Panc1 (cell line): ENCODE results near the gene SYP. TPM values are rescaled to one million over a fixed set of nuclear protein-coding genes. Genes with fewer than 3 reads are reported as not detected.

ENCODE experiments used
- ATAC-seq: fragments of 200-7000 bp; cut with Tn5 transposase; 2 replicates; pipeline ENCODE4 v1.9.1; 2020; ENCODE audit warnings: mild to moderate bottlenecking, moderate library complexity
- BruUV-seq: library from RNA; stranded (reverse); fragments of 400-500 nt; replicated peaks from 2 replicates; lab custom pipeline; 2021; lab: Mats Ljungman, UMichigan
- CTCF ChIA-PET: fragments of 300-600 bp; sonication (Branson Sonifier 250); formaldehyde crosslinking; loops from one replicate; lab custom pipeline; 2022; ENCODE audit warnings: antibody characterized with exemption; lab: Charles Lee
- POLR2A ChIA-PET: fragments of 300-600 bp; sonication (Branson Sonifier 250); formaldehyde crosslinking; loops from one replicate; lab custom pipeline; 2022; ENCODE audit warnings: antibody characterized with exemption; lab: Charles Lee
- DNase-seq: peaks from one replicate; pipeline ENCODE4 v3.0.0-alpha.2; 2010; ENCODE audit warnings: low read depth, low spot score
- H3K27ac ChIP-seq: 2 replicates; pipeline ENCODE4 v1.5.1; 2011; ENCODE audit warnings: mild to moderate bottlenecking, low read length, inconsistent platforms
- H3K27me3 ChIP-seq: fragments of 200-500 bp; sonication (Bioruptor generic); 2 replicates; pipeline ENCODE4 v1.6.0; 2014; ENCODE audit warnings: low read length, inconsistent platforms; ENCODE audit not compliant: control insufficient read depth, insufficient read depth
- H3K36me3 ChIP-seq: fragments of 200-500 bp; sonication (Bioruptor generic); 2 replicates; pipeline ENCODE4 v1.5.1; 2014; ENCODE audit warnings: inconsistent platforms, mild to moderate bottlenecking, low read length, moderate library complexity; ENCODE audit not compliant: control insufficient read depth, insufficient read depth
- H3K4me1 ChIP-seq: 2 replicates; pipeline ENCODE4 v1.5.1; 2011; ENCODE audit warnings: inconsistent platforms, mild to moderate bottlenecking, low read length, moderate library complexity; ENCODE audit not compliant: control insufficient read depth, insufficient read depth
- H3K4me3 ChIP-seq, 2 experiments: 2 replicates each; pipeline ENCODE4 v1.5.1; 2011 to 2012; ENCODE audit warnings: low read depth in 2 of 2, low read length in 2 of 2, mild to moderate bottlenecking in 2 of 2, inconsistent platforms in 1 of 2, moderate library complexity in 1 of 2
- H3K9me3 ChIP-seq: fragments of 200-500 bp; sonication (Bioruptor generic); 2 replicates; pipeline ENCODE4 v1.5.1; 2014; ENCODE audit warnings: low read depth, mild to moderate bottlenecking, inconsistent platforms, low read length, moderate library complexity; ENCODE audit not compliant: control insufficient read depth, insufficient read depth
- POLR2AphosphoS5 ChIP-seq: IDR thresholded peaks from 2 replicates; pipeline ENCODE4 v1.6.1; 2012; ENCODE audit warnings: mild to moderate bottlenecking, low read depth, low read length, moderate library complexity
- SIN3A ChIP-seq: IDR thresholded peaks from 2 replicates; pipeline ENCODE4 v1.6.1; 2012; ENCODE audit warnings: low read depth, mild to moderate bottlenecking, low read length, moderate library complexity, borderline replicate concordance; ENCODE audit not compliant: insufficient read depth
- TCF7L2 ChIP-seq: IDR thresholded peaks from 2 replicates; pipeline ENCODE4 v1.6.1; 2011; ENCODE audit warnings: mild to moderate bottlenecking, low read depth, low read length, inconsistent platforms
- in situ Hi-C: cut with HindIII; loops from 2 replicates; pipeline ENCODE4 v1.10.0; 2016; ENCODE audit warnings: low sequenced_read_pairs, low pct_unique_long_range_greater_than_20kb
- intact Hi-C: fragments of 100-400 bp; cut with micrococcal nuclease; formaldehyde crosslinking; loops from one replicate; pipeline ENCODE4 v1.10.0; 2022; ENCODE audit not compliant: unreplicated experiment
- total RNA-seq: library from RNA; stranded (reverse); gene quantifications from one replicate; pipeline ENCODE4 v1.2.1, GENCODE V29; 2021; ENCODE audit not compliant: unreplicated experiment
- TF ChIP-seq, protein P1 (sequence below): fragments of 450-650 bp; IDR thresholded peaks from 2 replicates; pipeline ENCODE4 v1.5.1; 2017; ENCODE audit warnings: mild to moderate bottlenecking
- TF ChIP-seq, protein P2 (sequence below), 2 experiments: IDR thresholded peaks; 2 replicates each; pipeline ENCODE4 v1.6.1; 2011 to 2012; ENCODE audit warnings: low read depth in 2 of 2, control low read depth in 1 of 2, low read length in 1 of 2, mild to moderate bottlenecking in 1 of 2, moderate library complexity in 1 of 2; ENCODE audit not compliant: insufficient read depth in 1 of 2

The SYP gene
- total RNA-seq, 1 experiment from 2014 or later, result 12.4 TPM

DNA sequence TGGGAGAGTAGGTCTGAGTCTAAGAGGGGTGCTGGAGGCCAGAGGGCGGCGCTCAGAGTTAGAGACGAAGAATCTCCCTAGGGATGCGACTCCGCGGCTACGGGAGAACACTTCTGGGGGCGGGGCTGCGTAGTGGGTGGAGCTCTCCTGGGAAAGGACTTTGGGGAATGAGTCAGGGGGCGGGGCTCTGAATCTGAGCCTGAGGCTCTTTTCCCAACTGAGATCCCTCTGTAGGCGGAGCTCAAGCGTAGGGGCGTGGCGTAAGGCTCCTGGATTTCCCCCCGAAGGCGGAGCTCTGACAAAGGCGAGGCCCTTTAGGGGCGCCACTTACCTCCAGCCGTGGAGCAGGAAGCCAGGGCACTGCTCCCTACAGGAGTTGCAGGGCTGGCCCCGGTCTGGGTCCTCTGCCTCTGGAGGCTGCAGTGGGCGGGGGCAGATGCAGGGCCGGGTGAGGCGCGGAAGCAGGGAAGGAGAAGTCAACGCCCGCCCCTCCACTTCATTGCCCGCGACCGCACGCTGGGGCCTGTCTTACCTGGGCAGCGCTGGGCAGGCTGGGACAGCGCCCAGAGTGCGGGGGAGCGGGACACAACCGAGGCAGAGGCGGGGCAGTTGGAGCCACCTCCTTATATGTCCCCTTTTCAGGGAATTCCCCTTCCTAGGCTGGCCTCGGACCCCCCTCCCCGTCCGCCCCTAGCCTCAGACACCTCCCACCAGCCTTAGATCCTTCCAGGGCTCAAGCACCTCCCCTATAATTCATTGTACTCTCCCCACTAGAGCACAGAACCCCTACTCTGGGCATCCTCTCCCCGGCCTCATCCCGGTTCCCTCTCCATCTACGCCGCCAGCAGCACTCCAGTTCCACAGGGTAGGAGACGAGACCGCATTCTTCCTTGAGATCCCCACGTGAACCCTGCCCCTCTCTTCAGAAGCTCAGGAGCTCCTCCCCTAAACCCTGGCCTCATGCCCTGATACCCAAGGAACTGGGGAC, 15.4 kb downstream of the SYP start:
- Histone ChIP-seq H3K9me3 (no peaks in the 10 kb centered on the region), H3K4me1 (peaks cover 19% of the 10 kb centered on the region), H3K36me3 (no peaks in the 10 kb centered on the region), H3K27me3 (no peaks in the 10 kb centered on the region), H3K4me3 (peak overlapping the region; percentile 79 to 91), H3K27ac (peak overlapping the region; percentile 94)
- TF ChIP-seq, protein P1, sequence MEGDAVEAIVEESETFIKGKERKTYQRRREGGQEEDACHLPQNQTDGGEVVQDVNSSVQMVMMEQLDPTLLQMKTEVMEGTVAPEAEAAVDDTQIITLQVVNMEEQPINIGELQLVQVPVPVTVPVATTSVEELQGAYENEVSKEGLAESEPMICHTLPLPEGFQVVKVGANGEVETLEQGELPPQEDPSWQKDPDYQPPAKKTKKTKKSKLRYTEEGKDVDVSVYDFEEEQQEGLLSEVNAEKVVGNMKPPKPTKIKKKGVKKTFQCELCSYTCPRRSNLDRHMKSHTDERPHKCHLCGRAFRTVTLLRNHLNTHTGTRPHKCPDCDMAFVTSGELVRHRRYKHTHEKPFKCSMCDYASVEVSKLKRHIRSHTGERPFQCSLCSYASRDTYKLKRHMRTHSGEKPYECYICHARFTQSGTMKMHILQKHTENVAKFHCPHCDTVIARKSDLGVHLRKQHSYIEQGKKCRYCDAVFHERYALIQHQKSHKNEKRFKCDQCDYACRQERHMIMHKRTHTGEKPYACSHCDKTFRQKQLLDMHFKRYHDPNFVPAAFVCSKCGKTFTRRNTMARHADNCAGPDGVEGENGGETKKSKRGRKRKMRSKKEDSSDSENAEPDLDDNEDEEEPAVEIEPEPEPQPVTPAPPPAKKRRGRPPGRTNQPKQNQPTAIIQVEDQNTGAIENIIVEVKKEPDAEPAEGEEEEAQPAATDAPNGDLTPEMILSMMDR, result peak; percentile 28
- TF ChIP-seq POLR2AphosphoS5 (peak; percentile 75; the same call in 1 of the 2 replicates), TCF7L2 (no peak), SIN3A (no peak)
- TF ChIP-seq, protein P2, sequence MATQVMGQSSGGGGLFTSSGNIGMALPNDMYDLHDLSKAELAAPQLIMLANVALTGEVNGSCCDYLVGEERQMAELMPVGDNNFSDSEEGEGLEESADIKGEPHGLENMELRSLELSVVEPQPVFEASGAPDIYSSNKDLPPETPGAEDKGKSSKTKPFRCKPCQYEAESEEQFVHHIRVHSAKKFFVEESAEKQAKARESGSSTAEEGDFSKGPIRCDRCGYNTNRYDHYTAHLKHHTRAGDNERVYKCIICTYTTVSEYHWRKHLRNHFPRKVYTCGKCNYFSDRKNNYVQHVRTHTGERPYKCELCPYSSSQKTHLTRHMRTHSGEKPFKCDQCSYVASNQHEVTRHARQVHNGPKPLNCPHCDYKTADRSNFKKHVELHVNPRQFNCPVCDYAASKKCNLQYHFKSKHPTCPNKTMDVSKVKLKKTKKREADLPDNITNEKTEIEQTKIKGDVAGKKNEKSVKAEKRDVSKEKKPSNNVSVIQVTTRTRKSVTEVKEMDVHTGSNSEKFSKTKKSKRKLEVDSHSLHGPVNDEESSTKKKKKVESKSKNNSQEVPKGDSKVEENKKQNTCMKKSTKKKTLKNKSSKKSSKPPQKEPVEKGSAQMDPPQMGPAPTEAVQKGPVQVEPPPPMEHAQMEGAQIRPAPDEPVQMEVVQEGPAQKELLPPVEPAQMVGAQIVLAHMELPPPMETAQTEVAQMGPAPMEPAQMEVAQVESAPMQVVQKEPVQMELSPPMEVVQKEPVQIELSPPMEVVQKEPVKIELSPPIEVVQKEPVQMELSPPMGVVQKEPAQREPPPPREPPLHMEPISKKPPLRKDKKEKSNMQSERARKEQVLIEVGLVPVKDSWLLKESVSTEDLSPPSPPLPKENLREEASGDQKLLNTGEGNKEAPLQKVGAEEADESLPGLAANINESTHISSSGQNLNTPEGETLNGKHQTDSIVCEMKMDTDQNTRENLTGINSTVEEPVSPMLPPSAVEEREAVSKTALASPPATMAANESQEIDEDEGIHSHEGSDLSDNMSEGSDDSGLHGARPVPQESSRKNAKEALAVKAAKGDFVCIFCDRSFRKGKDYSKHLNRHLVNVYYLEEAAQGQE (IDR thresholded peaks at IDR 0.05; ENCODE audit: insufficient read depth in 1 of 2, low read depth in 2 of 2, low read length in 1 of 2), result no peak
- ChIA-PET CTCF (no interaction called here), POLR2A (interaction anchor here (0.6 kb wide), 2 partner anchors 33 to 46 kb away, joined by 3 to 7 read pairs; no protein-coding TSS in a partner anchor)
- peak; percentile 82 for DNase-seq
- in situ Hi-C loops (no loop called here), intact Hi-C loops (no loop called here)
- peak; percentile 78 for ATAC-seq
- BruUV-seq, result no TSS peak

DNA sequence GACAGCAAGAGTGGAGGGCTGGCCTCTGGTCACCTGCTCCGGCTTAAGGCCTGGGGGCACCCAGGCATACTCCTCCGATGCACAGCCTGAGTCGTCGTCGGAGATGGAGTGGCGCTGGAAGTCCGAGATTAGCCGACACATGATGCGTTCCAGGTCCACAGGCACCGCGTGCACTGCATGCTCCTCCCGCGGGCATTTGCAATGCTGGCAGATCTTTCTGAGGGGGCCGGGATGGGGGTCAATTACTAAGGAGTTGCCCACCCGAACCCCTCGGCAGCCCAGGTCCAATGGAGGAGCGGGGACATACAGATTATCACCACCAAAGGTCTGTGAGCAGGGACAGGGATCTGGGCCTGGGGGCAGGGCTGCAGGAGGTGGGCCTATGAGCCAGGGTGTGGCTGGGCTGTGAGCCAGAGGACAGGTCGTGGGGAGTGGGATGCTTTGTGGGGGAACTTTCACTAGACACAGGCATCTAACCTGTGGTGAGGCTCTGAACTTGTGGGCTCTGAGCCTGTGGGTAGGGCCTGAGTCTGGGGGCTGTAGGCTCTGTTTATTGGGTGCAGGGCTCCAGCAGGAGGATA, 16.2 kb downstream of the SYP start:
- Histone ChIP-seq H3K9me3 (no peaks in the 10 kb centered on the region), H3K4me3 (peak overlapping the region; percentile 79 to 91), H3K36me3 (no peaks in the 10 kb centered on the region), H3K4me1 (peaks cover 13% of the 10 kb centered on the region), H3K27me3 (no peaks in the 10 kb centered on the region), H3K27ac (0 out of 2 replicates have a peak overlapping the region, but pooled peaks have one; percentile 57)
- DNase-seq, result no peak
- no peak for ATAC-seq
- intact Hi-C loops (no loop called here), in situ Hi-C loops (no loop called here)
- TF ChIP-seq, protein P1, result no peak
- TF ChIP-seq, protein P2 (IDR thresholded peaks at IDR 0.05; ENCODE audit: insufficient read depth in 1 of 2, low read depth in 2 of 2, low read length in 1 of 2), result no peak
- TF ChIP-seq TCF7L2 (no peak), POLR2AphosphoS5 (no peak), SIN3A (no peak)
- ChIA-PET CTCF (no interaction called here), POLR2A (no interaction called here)
- no TSS peak for BruUV-seq
